ENCODE data around the gene SSRP1.

The SSRP1 gene

DNA sequence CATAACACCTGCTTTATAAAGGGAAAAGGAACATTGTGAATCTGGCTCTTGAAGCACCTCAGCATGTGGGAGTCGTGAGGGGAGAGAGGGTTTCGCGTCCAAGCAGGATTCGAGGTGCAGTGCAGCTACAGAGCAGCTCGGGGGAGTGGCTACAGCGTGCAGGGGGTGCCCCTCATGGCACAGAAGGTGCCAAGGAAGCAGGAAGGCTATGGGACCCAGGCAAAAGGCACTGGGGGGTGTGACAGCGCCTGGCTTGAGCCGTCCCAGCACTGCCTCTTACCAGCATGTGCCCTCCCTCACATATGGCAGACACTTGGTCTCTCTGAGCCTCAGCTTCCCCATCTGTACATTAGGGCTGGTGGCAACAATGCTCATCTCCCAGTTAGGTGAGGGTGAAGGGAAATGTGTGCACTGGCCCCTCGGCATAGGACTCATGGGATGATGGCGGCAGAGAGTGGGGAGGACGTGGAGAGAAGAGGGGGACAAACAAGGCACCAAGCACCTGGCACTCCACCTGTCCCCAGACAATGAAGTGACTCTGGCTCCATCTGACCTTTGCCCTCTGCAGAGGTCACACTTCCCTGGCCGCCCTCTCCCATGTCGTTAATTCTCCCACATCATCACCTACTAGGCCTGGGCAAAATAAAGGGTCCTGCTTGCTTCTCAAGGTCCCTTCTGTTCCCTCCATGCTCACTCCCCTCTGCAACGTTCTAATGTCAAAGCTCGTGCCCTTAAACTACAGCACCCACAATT lies 21.3 kb downstream of the SSRP1 start:
- Histone ChIP-seq H3K9me3 (ENCODE audit: control insufficient read depth, insufficient read depth, low read depth, low read length) (no peaks in the 10 kb centered on the region), H3K27ac (ENCODE audit: extremely low read depth, low read depth, low read length) (no peak overlapping the region), H3K36me3 (ENCODE audit: control insufficient read depth in 2 of 2, insufficient read depth in 1 of 2, low read length in 2 of 2) (peaks cover 0 to 86% of the 10 kb centered on the region in 2 experiments; a peak in 1 of 3 replicates), H3K4me3 (ENCODE audit: low read depth, low read length) (no peak overlapping the region), H3K4me1 (ENCODE audit: control insufficient read depth, insufficient read depth, low read length) (no peaks in the 10 kb centered on the region)
- CTCF ChIA-PET, result interaction anchor here (0.6 to 0.7 kb wide), 2 partner anchors 177 to 179 kb away, joined by 3 to 4 read pairs; no protein-coding TSS in a partner anchor
- no peak for TF ChIP-seq AEBP2 (tag by site-specific recombination; IDR thresholded peaks at IDR 0.05; ENCODE audit: borderline replicate concordance)
- peak; percentile 33; the same call in 1 of the 2 replicates for TF ChIP-seq GLIS2 (tag by site-specific recombination; IDR thresholded peaks at IDR 0.05)
- TF ChIP-seq OVOL3 (tag by site-specific recombination; IDR thresholded peaks at IDR 0.05), result no peak
- TF ChIP-seq SP2 (tag by site-specific recombination; IDR thresholded peaks at IDR 0.05), result no peak
- no peak for TF ChIP-seq ZBTB20 (tag by site-specific recombination; IDR thresholded peaks at IDR 0.05)
- POLR2A ChIA-PET, result interaction anchor here (3.9 kb wide), 1 partner anchor 9 kb away, joined by 95 read pairs; the partner anchor contains the start of gene TNKS1BP1

GRCh38 chr11:57313788-57314135 lies 21.9 kb downstream of the SSRP1 start:
- no peak overlapping the region for H3K4me3 ChIP-seq (ENCODE audit: low read depth, low read length)
- no peaks in the 10 kb centered on the region for H3K9me3 ChIP-seq (ENCODE audit: control insufficient read depth, insufficient read depth, low read depth, low read length)
- peaks cover 0 to 88% of the 10 kb centered on the region in 2 experiments; a peak in 1 of 3 replicates for H3K36me3 ChIP-seq (ENCODE audit: control insufficient read depth in 2 of 2, insufficient read depth in 1 of 2, low read length in 2 of 2)
- H3K4me1 ChIP-seq (ENCODE audit: control insufficient read depth, insufficient read depth, low read length), result no peaks in the 10 kb centered on the region
- H3K27ac ChIP-seq (ENCODE audit: extremely low read depth, low read depth, low read length), result no peak overlapping the region
- CTCF ChIA-PET, result interaction anchor here (0.7 kb wide), 1 partner anchor 180 kb away, joined by 3 read pairs; no protein-coding TSS in a partner anchor
- POLR2A ChIA-PET, result interaction anchor here (2.3 to 3.9 kb wide), 2 partner anchors 10 to 22 kb away, joined by 11 to 95 read pairs; partner anchors contain the start of genes SSRP1 and TNKS1BP1
- TF ChIP-seq ZNF626 (tag by site-specific recombination; IDR thresholded peaks at IDR 0.05) (no peak), ZNF48 (tag by site-specific recombination; IDR thresholded peaks at IDR 0.05) (no peak), EGR2 (tag by site-specific recombination; IDR thresholded peaks at IDR 0.05; ENCODE audit: low read depth) (no peak), CTCF (tag by site-specific recombination; IDR thresholded peaks at IDR 0.05) (no peak), ZNF37A (tag by site-specific recombination; IDR thresholded peaks at IDR 0.05) (no peak), ZBTB48 (tag by site-specific recombination; IDR thresholded peaks at IDR 0.05) (no peak), ZNF571 (tag by site-specific recombination; IDR thresholded peaks at IDR 0.05) (no peak), REPIN1 (tag by site-specific recombination; IDR thresholded peaks at IDR 0.05; ENCODE audit: low read depth) (no peak), ZNF394 (tag by site-specific recombination; IDR thresholded peaks at IDR 0.05; ENCODE audit: borderline replicate concordance) (no peak), ZNF2 (tag by site-specific recombination; IDR thresholded peaks at IDR 0.05) (no peak), ZNF76 (tag by site-specific recombination; IDR thresholded peaks at IDR 0.05; ENCODE audit: borderline replicate concordance, low read depth) (no peak), ZNF248 (tag by site-specific recombination; IDR thresholded peaks at IDR 0.05) (no peak), TCF7L2 (IDR thresholded peaks at IDR 0.05; ENCODE audit: borderline replicate concordance, low read depth, low read length) (no peak), IKZF3 (tag by site-specific recombination; IDR thresholded peaks at IDR 0.05) (no peak)
- TF ChIP-seq, protein P1, sequence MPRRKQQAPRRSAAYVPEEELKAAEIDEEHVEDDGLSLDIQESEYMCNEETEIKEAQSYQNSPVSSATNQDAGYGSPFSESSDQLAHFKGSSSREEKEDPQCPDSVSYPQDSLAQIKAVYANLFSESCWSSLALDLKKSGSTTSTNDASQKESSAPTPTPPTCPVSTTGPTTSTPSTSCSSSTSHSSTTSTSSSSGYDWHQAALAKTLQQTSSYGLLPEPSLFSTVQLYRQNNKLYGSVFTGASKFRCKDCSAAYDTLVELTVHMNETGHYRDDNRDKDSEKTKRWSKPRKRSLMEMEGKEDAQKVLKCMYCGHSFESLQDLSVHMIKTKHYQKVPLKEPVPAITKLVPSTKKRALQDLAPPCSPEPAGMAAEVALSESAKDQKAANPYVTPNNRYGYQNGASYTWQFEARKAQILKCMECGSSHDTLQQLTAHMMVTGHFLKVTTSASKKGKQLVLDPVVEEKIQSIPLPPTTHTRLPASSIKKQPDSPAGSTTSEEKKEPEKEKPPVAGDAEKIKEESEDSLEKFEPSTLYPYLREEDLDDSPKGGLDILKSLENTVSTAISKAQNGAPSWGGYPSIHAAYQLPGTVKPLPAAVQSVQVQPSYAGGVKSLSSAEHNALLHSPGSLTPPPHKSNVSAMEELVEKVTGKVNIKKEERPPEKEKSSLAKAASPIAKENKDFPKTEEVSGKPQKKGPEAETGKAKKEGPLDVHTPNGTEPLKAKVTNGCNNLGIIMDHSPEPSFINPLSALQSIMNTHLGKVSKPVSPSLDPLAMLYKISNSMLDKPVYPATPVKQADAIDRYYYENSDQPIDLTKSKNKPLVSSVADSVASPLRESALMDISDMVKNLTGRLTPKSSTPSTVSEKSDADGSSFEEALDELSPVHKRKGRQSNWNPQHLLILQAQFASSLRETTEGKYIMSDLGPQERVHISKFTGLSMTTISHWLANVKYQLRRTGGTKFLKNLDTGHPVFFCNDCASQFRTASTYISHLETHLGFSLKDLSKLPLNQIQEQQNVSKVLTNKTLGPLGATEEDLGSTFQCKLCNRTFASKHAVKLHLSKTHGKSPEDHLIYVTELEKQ (tag by site-specific recombination; IDR thresholded peaks at IDR 0.05; ENCODE audit: borderline replicate concordance), result no peak
- TF ChIP-seq, protein P2, sequence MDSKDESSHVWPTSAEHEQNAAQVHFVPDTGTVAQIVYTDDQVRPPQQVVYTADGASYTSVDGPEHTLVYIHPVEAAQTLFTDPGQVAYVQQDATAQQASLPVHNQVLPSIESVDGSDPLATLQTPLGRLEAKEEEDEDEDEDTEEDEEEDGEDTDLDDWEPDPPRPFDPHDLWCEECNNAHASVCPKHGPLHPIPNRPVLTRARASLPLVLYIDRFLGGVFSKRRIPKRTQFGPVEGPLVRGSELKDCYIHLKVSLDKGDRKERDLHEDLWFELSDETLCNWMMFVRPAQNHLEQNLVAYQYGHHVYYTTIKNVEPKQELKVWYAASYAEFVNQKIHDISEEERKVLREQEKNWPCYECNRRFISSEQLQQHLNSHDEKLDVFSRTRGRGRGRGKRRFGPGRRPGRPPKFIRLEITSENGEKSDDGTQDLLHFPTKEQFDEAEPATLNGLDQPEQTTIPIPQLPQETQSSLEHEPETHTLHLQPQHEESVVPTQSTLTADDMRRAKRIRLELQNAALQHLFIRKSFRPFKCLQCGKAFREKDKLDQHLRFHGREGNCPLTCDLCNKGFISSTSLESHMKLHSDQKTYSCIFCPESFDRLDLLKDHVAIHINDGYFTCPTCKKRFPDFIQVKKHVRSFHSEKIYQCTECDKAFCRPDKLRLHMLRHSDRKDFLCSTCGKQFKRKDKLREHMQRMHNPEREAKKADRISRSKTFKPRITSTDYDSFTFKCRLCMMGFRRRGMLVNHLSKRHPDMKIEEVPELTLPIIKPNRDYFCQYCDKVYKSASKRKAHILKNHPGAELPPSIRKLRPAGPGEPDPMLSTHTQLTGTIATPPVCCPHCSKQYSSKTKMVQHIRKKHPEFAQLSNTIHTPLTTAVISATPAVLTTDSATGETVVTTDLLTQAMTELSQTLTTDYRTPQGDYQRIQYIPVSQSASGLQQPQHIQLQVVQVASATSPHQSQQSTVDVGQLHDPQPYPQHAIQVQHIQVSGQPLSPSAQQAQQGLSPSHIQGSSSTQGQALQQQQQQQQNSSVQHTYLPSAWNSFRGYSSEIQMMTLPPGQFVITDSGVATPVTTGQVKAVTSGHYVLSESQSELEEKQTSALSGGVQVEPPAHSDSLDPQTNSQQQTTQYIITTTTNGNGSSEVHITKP (tag by site-specific recombination; IDR thresholded peaks at IDR 0.05), result no peak
- TF ChIP-seq, protein P3, sequence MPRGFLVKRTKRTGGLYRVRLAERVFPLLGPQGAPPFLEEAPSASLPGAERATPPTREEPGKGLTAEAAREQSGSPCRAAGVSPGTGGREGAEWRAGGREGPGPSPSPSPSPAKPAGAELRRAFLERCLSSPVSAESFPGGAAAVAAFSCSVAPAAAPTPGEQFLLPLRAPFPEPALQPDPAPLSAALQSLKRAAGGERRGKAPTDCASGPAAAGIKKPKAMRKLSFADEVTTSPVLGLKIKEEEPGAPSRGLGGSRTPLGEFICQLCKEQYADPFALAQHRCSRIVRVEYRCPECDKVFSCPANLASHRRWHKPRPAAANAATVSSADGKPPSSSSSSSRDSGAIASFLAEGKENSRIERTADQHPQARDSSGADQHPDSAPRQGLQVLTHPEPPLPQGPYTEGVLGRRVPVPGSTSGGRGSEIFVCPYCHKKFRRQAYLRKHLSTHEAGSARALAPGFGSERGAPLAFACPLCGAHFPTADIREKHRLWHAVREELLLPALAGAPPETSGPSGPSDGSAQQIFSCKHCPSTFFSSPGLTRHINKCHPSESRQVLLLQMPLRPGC (tag by site-specific recombination; IDR thresholded peaks at IDR 0.05), result no peak

Measured in HEK293 (cell line).